ENCODE data around the gene ANKIB1. TPM values are rescaled to one million over a fixed set of nuclear protein-coding genes. Genes with fewer than 3 reads are reported as not detected.

ANKIB1 gene
- total RNA-seq, 1 experiment from 2014 or later: 57.2 TPM

DNA sequence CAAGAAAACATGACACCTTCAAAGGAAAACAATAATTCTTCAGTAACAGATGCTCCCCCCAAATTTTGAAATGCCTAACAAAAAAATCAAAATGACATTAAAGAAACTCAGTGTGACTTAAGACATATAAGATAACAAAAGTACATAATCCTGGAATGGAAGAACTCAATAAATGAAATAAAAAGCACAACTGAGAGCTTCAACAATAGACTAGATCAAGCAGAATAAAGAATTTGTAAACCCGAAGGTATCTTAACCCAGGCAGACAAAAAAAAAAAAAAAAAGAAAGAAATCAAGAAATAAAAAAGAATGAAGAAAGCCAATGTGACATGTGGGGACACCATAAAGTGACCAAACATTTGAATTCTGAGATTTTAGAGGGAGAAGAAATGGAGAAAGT is 39.1 kb upstream of the ANKIB1 start:
- TF ChIP-seq, protein P1, sequence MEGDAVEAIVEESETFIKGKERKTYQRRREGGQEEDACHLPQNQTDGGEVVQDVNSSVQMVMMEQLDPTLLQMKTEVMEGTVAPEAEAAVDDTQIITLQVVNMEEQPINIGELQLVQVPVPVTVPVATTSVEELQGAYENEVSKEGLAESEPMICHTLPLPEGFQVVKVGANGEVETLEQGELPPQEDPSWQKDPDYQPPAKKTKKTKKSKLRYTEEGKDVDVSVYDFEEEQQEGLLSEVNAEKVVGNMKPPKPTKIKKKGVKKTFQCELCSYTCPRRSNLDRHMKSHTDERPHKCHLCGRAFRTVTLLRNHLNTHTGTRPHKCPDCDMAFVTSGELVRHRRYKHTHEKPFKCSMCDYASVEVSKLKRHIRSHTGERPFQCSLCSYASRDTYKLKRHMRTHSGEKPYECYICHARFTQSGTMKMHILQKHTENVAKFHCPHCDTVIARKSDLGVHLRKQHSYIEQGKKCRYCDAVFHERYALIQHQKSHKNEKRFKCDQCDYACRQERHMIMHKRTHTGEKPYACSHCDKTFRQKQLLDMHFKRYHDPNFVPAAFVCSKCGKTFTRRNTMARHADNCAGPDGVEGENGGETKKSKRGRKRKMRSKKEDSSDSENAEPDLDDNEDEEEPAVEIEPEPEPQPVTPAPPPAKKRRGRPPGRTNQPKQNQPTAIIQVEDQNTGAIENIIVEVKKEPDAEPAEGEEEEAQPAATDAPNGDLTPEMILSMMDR (IDR thresholded peaks at IDR 0.05; ENCODE audit: insufficient read depth in 1 of 2, low read depth in 1 of 2, low read length in 1 of 2, severe bottlenecking in 1 of 2, unreplicated experiment in 1 of 2): no peak
- Histone ChIP-seq H3K4me3 (ENCODE audit: low read depth, low read length) (no peak overlapping the region), H3K36me3 (ENCODE audit: control insufficient read depth, insufficient read depth, low read length) (peaks cover 6% of the 10 kb centered on the region), H3K4me1 (no peaks in the 10 kb centered on the region), H3K9me3 (no peaks in the 10 kb centered on the region), H3K27me3 (replicated peaks; ENCODE audit: control insufficient read depth, insufficient read depth, low read length) (no peaks in the 10 kb centered on the region)
- no TSS peak for BruUV-seq (replicated peaks)
- no peaks in the 10 kb centered on the region for H3K27me3 Mint-ChIP-seq (ENCODE audit: insufficient read depth, unreplicated experiment)
- POLR2A ChIA-PET: no interaction called here
- DNase-seq: no peak
- intact Hi-C loops (cut with micrococcal nuclease; ENCODE audit: unreplicated experiment): no loop called here
- H3K27ac Mint-ChIP-seq (ENCODE audit: unreplicated experiment): no peak overlapping the region
- no peaks in the 10 kb centered on the region for H3K4me1 Mint-ChIP-seq (ENCODE audit: low read depth, unreplicated experiment)
- H3K4me3 Mint-ChIP-seq (ENCODE audit: unreplicated experiment): no peak overlapping the region
- peaks cover 46% of the 10 kb centered on the region for H3K36me3 Mint-ChIP-seq (ENCODE audit: insufficient read depth, unreplicated experiment)
- H3K9me3 Mint-ChIP-seq (ENCODE audit: unreplicated experiment): peaks cover 10% of the 10 kb centered on the region
- CTCF ChIA-PET: no interaction called here

DNA sequence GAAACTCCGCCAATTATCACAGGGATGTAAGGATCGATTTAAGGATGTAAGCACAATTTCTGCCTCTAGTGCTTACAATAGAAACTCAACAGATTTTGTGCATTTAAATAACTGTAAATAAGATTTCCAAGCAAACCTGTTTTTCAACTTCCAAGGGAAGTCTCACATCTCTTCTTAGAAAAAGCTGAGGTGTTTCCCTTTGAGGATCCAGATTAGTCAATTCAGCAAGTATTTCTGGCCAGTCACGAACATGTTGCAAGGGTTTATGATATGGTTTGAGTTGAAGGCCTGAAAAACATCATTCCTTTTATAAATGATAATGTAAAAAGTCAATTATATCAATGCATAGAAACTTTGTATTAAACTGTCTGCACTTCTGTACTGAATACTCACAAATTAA is 24.0 kb upstream of the ANKIB1 start:
- no peaks in the 10 kb centered on the region for H3K4me1 Mint-ChIP-seq (ENCODE audit: low read depth, unreplicated experiment)
- no peak overlapping the region for H3K4me3 ChIP-seq (ENCODE audit: low read depth, low read length)
- H3K4me1 ChIP-seq: no peaks in the 10 kb centered on the region
- H3K36me3 Mint-ChIP-seq (ENCODE audit: insufficient read depth, unreplicated experiment): peaks cover 39% of the 10 kb centered on the region
- POLR2A ChIA-PET: no interaction called here
- intact Hi-C loops (cut with micrococcal nuclease; ENCODE audit: unreplicated experiment): no loop called here
- H3K27ac Mint-ChIP-seq (ENCODE audit: unreplicated experiment): no peak overlapping the region
- no peak for DNase-seq
- CTCF ChIA-PET: no interaction called here
- no peak overlapping the region for H3K4me3 Mint-ChIP-seq (ENCODE audit: unreplicated experiment)
- no TSS peak for BruUV-seq (replicated peaks)
- H3K27me3 ChIP-seq (replicated peaks; ENCODE audit: control insufficient read depth, insufficient read depth, low read length): no peaks in the 10 kb centered on the region
- no peaks in the 10 kb centered on the region for H3K9me3 ChIP-seq
- no peaks in the 10 kb centered on the region for H3K9me3 Mint-ChIP-seq (ENCODE audit: unreplicated experiment)
- H3K27me3 Mint-ChIP-seq (ENCODE audit: insufficient read depth, unreplicated experiment): no peaks in the 10 kb centered on the region
- TF ChIP-seq, protein P1 (IDR thresholded peaks at IDR 0.05; ENCODE audit: insufficient read depth in 1 of 2, low read depth in 1 of 2, low read length in 1 of 2, severe bottlenecking in 1 of 2, unreplicated experiment in 1 of 2): no peak
- H3K36me3 ChIP-seq (ENCODE audit: control insufficient read depth, insufficient read depth, low read length): peaks cover 2% of the 10 kb centered on the region

DNA sequence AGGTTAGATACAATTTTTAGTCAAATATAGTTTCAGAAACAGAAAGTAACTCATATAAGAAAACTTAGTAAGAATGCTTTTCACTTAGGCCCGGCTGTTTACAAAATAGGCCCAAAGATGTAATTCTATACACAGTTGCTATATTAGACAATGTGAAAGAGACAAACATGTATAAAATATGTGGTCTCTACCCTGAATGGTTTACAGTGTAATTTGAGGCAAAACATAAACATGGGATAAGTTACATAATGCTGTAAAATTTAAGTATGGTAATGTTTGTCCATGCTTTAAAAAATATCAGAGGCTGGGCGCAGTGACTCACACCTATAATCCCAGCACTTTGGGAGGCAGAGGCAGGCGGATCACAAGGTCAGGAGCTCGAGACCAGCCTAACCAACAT is 18.8 kb upstream of the ANKIB1 start:
- Mint-ChIP-seq H3K27me3 (ENCODE audit: insufficient read depth, unreplicated experiment) (no peaks in the 10 kb centered on the region), H3K27ac (ENCODE audit: unreplicated experiment) (no peak overlapping the region), H3K4me1 (ENCODE audit: low read depth, unreplicated experiment) (no peaks in the 10 kb centered on the region), H3K4me3 (ENCODE audit: unreplicated experiment) (no peak overlapping the region), H3K9me3 (ENCODE audit: unreplicated experiment) (no peaks in the 10 kb centered on the region), H3K36me3 (ENCODE audit: insufficient read depth, unreplicated experiment) (peaks cover 50% of the 10 kb centered on the region)
- intact Hi-C loops (cut with micrococcal nuclease; ENCODE audit: unreplicated experiment): no loop called here
- DNase-seq: no peak
- TF ChIP-seq, protein P1 (IDR thresholded peaks at IDR 0.05; ENCODE audit: insufficient read depth in 1 of 2, low read depth in 1 of 2, low read length in 1 of 2, severe bottlenecking in 1 of 2, unreplicated experiment in 1 of 2): no peak
- no peaks in the 10 kb centered on the region for H3K27me3 ChIP-seq (replicated peaks; ENCODE audit: control insufficient read depth, insufficient read depth, low read length)
- no peaks in the 10 kb centered on the region for H3K9me3 ChIP-seq
- H3K4me1 ChIP-seq: no peaks in the 10 kb centered on the region
- POLR2A ChIA-PET: interaction anchor here (0.6 kb wide), 1 partner anchor 19 kb away, joined by 4 read pairs; the partner anchor contains the start of genes ANKIB1 and KRIT1
- CTCF ChIA-PET: no interaction called here
- no TSS peak for BruUV-seq (replicated peaks)
- H3K36me3 ChIP-seq (ENCODE audit: control insufficient read depth, insufficient read depth, low read length): no peaks in the 10 kb centered on the region; the same call in 1 of the 2 replicates
- H3K4me3 ChIP-seq (ENCODE audit: low read depth, low read length): no peak overlapping the region

Data from Caco-2 (cell line).